Transverse colon (tissue), 4 donors: ENCODE data around the gene TMCO6.

Experiments
- CTCF ChIP-seq, 5 experiments: fragments of 200-600 bp in 3 of 5; fragments of 450-650 bp in 2 of 5; sonication (generic) in 3 of 5; IDR thresholded peaks; 1 replicate in 2 of 5; 2 replicates in 3 of 5; pipeline ENCODE4 v1.5.1; 2016 to 2017; ENCODE audit warnings: antibody characterized with exemption in 5 of 5, inconsistent platforms in 3 of 5, mild to moderate bottlenecking in 2 of 5, moderate library complexity in 1 of 5
- EP300 ChIP-seq: sonication (generic); formaldehyde crosslinking; IDR thresholded peaks from one replicate; pipeline ENCODE4 v1.6.1; 2017; ENCODE audit warnings: antibody characterized with exemption, low read depth
- POLR2A ChIP-seq: fragments of 450-650 bp; IDR thresholded peaks from one replicate; pipeline ENCODE4 v1.6.1; 2016; ENCODE audit warnings: antibody characterized with exemption, mild to moderate bottlenecking, moderate library complexity
- POLR2AphosphoS5 ChIP-seq, 3 donors: sonication (generic); formaldehyde crosslinking; IDR thresholded peaks; one replicate each; pipeline ENCODE4 v1.6.1; 2016; ENCODE audit warnings: antibody characterized with exemption in 3 of 3

GRCh38 chr5:140664030-140664358 lies 24.7 kb downstream of the TMCO6 start:
- no peak for TF ChIP-seq POLR2AphosphoS5 (IDR thresholded peaks at IDR 0.05)
- TF ChIP-seq EP300 = no peak
- no peak for TF ChIP-seq CTCF (IDR thresholded peaks at IDR 0.05)
- no peak for TF ChIP-seq POLR2A
